Measurements from ENCODE around the gene CASP7.

- TF ChIP-seq CTCF (IDR thresholded peaks at IDR 0.05) (no peak), POLR2A (IDR thresholded peaks at IDR 0.05) (no peak)
Measured at GRCh38 chr10:113709221-113709838, 29.6 kb downstream of the CASP7 start.
